ENCODE results near the gene SLC47A2.

- TF ChIP-seq EP300 (IDR thresholded peaks at IDR 0.05; ENCODE audit: low read depth) (no peak), CTCF (IDR thresholded peaks at IDR 0.05) (no peak), POLR2AphosphoS5 (IDR thresholded peaks at IDR 0.05) (no peak)
Observed at GRCh38 chr17:19755821-19756510, 39.6 kb upstream of the SLC47A2 start.

All from transverse colon (tissue), 4 donors.